ENCODE data around the gene KLHDC7B. TPM values are rescaled to one million over a fixed set of nuclear protein-coding genes. Genes with fewer than 3 reads are reported as not detected.

The KLHDC7B gene
- total and polyA plus RNA-seq, 2 of the 13 experiments (the other 11 are each of a cell fraction or from before 2014, with no cell fraction given): 0.11 TPM; not detected in 1

DNA sequence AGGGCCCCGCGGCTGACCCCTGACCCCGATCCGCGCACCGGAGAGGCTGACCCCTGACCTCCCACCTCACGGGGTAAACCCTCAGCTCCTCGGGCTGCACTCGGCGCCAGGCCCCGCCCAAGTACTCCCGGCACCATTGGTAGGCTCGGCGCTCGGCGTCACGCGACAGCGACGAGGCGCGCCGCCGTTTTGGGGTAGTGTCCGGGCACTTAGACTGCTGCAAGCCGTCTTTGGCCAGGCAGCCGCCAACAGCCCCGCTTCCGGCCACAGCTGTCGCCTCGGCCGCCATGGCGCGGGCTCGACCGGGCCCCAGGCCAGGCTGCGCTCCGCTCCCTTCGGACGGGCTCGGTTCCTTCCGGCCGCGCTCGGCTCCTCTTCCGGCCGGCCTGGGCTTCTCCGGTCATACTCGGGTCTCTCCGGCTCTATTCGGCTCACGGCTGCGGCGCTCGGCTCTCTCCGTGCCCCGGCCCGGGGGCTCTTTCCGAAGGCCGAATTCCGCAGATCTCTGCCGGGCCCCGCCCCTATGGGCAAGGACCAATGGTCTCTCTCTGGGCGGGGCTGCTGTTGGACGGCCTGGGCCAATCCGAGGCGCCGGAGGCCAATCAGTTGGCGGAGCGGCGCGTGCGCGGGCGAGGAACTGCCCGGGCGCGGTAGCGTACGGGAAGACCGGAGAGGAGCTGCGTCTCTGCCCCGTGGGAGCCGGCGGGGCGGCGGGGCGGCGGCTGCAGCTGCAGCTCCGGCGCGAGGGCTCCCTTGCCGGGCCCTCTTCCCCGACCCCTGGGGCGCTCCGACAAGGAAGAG is 37.0 kb downstream of the KLHDC7B start, which contains the start of gene CHKB (continued):
- TF ChIP-seq NFE2L2 (IDR thresholded peaks at IDR 0.05; ENCODE audit: low read length): no peak
- TF ChIP-seq ZNF274 (CRISPR knock-in tag; IDR thresholded peaks at IDR 0.05): peak; percentile 60; the same call in 1 of the 2 replicates
- TF ChIP-seq ADNP (CRISPR knock-in tag; IDR thresholded peaks at IDR 0.05): no peak
- peak; percentile 31 for TF ChIP-seq ETV6 (CRISPR knock-in tag; conservative IDR thresholded peaks at IDR 0.05)
- TF ChIP-seq NR2F2 (IDR thresholded peaks at IDR 0.05; ENCODE audit: borderline replicate concordance, low read depth): peak; percentile 67; the same call in 1 of the 2 replicates
- peak; percentile 67 for TF ChIP-seq ZNF777 (CRISPR knock-in tag; IDR thresholded peaks at IDR 0.05)
- TF ChIP-seq MYC (CRISPR knock-in tag; IDR thresholded peaks at IDR 0.05; ENCODE audit: borderline replicate concordance): peak; percentile 65
- TF ChIP-seq, protein P1, sequence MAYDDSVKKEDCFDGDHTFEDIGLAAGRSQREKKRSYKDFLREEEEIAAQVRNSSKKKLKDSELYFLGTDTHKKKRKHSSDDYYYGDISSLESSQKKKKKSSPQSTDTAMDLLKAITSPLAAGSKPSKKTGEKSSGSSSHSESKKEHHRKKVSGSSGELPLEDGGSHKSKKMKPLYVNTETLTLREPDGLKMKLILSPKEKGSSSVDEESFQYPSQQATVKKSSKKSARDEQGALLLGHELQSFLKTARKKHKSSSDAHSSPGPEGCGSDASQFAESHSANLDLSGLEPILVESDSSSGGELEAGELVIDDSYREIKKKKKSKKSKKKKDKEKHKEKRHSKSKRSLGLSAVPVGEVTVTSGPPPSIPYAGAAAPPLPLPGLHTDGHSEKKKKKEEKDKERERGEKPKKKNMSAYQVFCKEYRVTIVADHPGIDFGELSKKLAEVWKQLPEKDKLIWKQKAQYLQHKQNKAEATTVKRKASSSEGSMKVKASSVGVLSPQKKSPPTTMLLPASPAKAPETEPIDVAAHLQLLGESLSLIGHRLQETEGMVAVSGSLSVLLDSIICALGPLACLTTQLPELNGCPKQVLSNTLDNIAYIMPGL (CRISPR knock-in tag; IDR thresholded peaks at IDR 0.05; ENCODE audit: borderline replicate concordance in 1 of 2, low read depth in 1 of 2): peak; percentile 62 to 71
- no peak for TF ChIP-seq TBL1XR1 (IDR thresholded peaks at IDR 0.05; ENCODE audit: borderline replicate concordance, low read length, partially characterized antibody)
- no peak; the same call in 1 of the 2 replicates for TF ChIP-seq KLF6 (CRISPR knock-in tag; IDR thresholded peaks at IDR 0.05)
- peak; percentile 44; the same call in 1 of the 2 replicates for TF ChIP-seq ZNF605 (CRISPR knock-in tag; IDR thresholded peaks at IDR 0.05)
- TF ChIP-seq, protein P2, sequence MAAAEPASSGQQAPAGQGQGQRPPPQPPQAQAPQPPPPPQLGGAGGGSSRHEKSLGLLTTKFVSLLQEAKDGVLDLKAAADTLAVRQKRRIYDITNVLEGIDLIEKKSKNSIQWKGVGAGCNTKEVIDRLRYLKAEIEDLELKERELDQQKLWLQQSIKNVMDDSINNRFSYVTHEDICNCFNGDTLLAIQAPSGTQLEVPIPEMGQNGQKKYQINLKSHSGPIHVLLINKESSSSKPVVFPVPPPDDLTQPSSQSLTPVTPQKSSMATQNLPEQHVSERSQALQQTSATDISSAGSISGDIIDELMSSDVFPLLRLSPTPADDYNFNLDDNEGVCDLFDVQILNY (CRISPR knock-in tag; conservative IDR thresholded peaks at IDR 0.05): 0 out of 2 replicates have a peak, but pooled peaks have one; percentile 57
- TF ChIP-seq, protein P3, sequence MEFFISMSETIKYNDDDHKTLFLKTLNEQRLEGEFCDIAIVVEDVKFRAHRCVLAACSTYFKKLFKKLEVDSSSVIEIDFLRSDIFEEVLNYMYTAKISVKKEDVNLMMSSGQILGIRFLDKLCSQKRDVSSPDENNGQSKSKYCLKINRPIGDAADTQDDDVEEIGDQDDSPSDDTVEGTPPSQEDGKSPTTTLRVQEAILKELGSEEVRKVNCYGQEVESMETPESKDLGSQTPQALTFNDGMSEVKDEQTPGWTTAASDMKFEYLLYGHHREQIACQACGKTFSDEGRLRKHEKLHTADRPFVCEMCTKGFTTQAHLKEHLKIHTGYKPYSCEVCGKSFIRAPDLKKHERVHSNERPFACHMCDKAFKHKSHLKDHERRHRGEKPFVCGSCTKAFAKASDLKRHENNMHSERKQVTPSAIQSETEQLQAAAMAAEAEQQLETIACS (CRISPR knock-in tag; IDR thresholded peaks at IDR 0.05): peak; percentile 53; the same call in 1 of the 2 replicates
- peak; percentile 68; the same call in 1 of the 2 replicates for TF ChIP-seq ZNF816 (CRISPR knock-in tag; IDR thresholded peaks at IDR 0.05; ENCODE audit: borderline replicate concordance)
- no peak for TF ChIP-seq RBM22 (optimal IDR thresholded peaks at IDR 0.05; ENCODE audit: low read length)
- no peak for TF ChIP-seq SRSF4 (IDR thresholded peaks at IDR 0.05; ENCODE audit: low read depth, low read length, poor library complexity, severe bottlenecking)
- TF ChIP-seq, protein P4, sequence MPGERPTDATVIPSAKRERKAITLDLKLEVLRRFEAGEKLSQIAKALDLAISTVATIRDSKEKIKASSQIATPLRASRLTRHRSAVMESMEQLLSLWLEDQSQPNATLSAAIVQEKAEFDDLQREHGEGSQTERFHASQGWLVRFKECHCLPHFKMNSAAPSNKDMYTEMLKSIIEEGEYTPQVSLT (CRISPR knock-in tag; IDR thresholded peaks at IDR 0.05; ENCODE audit: borderline replicate concordance, low read depth): no peak
- TF ChIP-seq, protein P5, sequence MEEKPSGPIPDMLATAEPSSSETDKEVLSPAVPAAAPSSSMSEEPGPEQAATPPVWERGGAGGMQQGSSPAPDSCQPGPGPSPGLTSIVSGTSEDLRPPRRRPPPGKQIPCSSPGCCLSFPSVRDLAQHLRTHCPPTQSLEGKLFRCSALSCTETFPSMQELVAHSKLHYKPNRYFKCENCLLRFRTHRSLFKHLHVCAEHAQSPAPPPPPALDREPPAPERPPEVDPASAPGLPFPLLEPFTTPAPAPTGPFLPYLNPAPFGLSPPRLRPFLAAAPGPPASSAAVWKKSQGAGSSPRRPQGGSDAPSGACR (CRISPR knock-in tag; IDR thresholded peaks at IDR 0.05): 0 out of 2 replicates have a peak, but pooled peaks have one; percentile 43
- TF ChIP-seq DNMT1 (CRISPR knock-in tag; IDR thresholded peaks at IDR 0.05): peak; percentile 37; the same call in 1 of the 2 replicates
- no peak for TF ChIP-seq SRSF9 (IDR thresholded peaks at IDR 0.05; ENCODE audit: borderline replicate concordance, insufficient read depth, low read depth, low read length, poor library complexity, severe bottlenecking)
- TF ChIP-seq, protein P6, sequence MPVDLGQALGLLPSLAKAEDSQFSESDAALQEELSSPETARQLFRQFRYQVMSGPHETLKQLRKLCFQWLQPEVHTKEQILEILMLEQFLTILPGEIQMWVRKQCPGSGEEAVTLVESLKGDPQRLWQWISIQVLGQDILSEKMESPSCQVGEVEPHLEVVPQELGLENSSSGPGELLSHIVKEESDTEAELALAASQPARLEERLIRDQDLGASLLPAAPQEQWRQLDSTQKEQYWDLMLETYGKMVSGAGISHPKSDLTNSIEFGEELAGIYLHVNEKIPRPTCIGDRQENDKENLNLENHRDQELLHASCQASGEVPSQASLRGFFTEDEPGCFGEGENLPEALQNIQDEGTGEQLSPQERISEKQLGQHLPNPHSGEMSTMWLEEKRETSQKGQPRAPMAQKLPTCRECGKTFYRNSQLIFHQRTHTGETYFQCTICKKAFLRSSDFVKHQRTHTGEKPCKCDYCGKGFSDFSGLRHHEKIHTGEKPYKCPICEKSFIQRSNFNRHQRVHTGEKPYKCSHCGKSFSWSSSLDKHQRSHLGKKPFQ (CRISPR knock-in tag; IDR thresholded peaks at IDR 0.05; ENCODE audit: insufficient replicate concordance): no peak
- TF ChIP-seq RFX3 (CRISPR knock-in tag; IDR thresholded peaks at IDR 0.05): no peak
